Transverse colon (tissue), 4 donors: ENCODE results near the gene MET. TPM values are rescaled to one million over a fixed set of nuclear protein-coding genes. Genes with fewer than 3 reads are reported as not detected.
A peak's percentile ranks its signal among the peaks of the same experiment; 100 is the strongest.

Experiments
- DNase-seq: peaks from one replicate; pipeline ENCODE4 v3.0.0-alpha.2; 2019
- H3K27ac ChIP-seq, 4 donors: fragments of 200-600 bp; sonication (generic); 2 replicates each; pipeline ENCODE4 v1.5.1; 2016 to 2018; ENCODE audit warnings: inconsistent platforms in 4 of 4
- H3K27me3 ChIP-seq: fragments of 200-600 bp; sonication (generic); 2 replicates; pipeline ENCODE4 v1.5.1; 2017; ENCODE audit warnings: inconsistent platforms
- H3K36me3 ChIP-seq, 4 donors: fragments of 200-600 bp; sonication (generic); 2 replicates each; pipeline ENCODE4 v1.5.1; 2017 to 2019; ENCODE audit warnings: inconsistent platforms in 4 of 4
- H3K4me1 ChIP-seq, 4 donors: fragments of 200-600 bp; sonication (generic); 2 replicates each; pipeline ENCODE4 v1.5.1; 2017 to 2020; ENCODE audit warnings: inconsistent platforms in 4 of 4
- H3K4me3 ChIP-seq, 4 donors: fragments of 200-600 bp; sonication (generic); 1 replicate in 1 of 4; 2 replicates in 3 of 4; pipeline versions ENCODE4 v1.5.1 to v1.6.1; 2017 to 2019; ENCODE audit warnings: inconsistent platforms in 4 of 4
- H3K9me3 ChIP-seq, 2 donors: fragments of 200-600 bp; sonication (generic); 2 replicates each; pipeline ENCODE4 v1.5.1; 2017 to 2019; ENCODE audit warnings: inconsistent platforms in 2 of 2
- EP300 ChIP-seq: sonication (generic); formaldehyde crosslinking; IDR thresholded peaks from one replicate; pipeline ENCODE4 v1.6.1; 2017; ENCODE audit warnings: antibody characterized with exemption, low read depth
- POLR2A ChIP-seq: fragments of 450-650 bp; IDR thresholded peaks from one replicate; pipeline ENCODE4 v1.6.1; 2016; ENCODE audit warnings: antibody characterized with exemption, mild to moderate bottlenecking, moderate library complexity
- POLR2AphosphoS5 ChIP-seq, 3 donors: sonication (generic); formaldehyde crosslinking; IDR thresholded peaks; one replicate each; pipeline ENCODE4 v1.6.1; 2016; ENCODE audit warnings: antibody characterized with exemption in 3 of 3
- WGBS, 2 donors: methylation state at CpG; one replicate each; pipeline ENCODE4 v1.1.5; 2018; ENCODE audit warnings: low coverage in 1 of 2; 5-methylcytosine and 5-hydroxymethylcytosine counted together
- in situ Hi-C, 4 donors: fragments of 200-750 bp; cut with MboI; loops; one replicate each; pipeline versions ENCODE4 v1.15.0 to v1.15.1; 2017; ENCODE audit warnings: low sequenced_read_pairs in 3 of 4, low pct_ligation_motif_present in 1 of 4, low pct_unique_long_range_greater_than_20kb in 1 of 4
- intact Hi-C: fragments of 100-400 bp; cut with DNase I; formaldehyde crosslinking; loops from one replicate; pipeline ENCODE4 v1.15.1; 2023; ENCODE audit warnings: low total_unique reads
- total RNA-seq, 4 donors: library from RNA; depleted of rRNA; stranded (reverse); fragments of >200 nt; gene quantifications; one replicate each; pipeline ENCODE4 v1.1.0, GENCODE V29; 2016
- TF ChIP-seq, protein P1 (sequence below), 5 experiments: fragments of 200-600 bp in 3 of 5; fragments of 450-650 bp in 2 of 5; sonication (generic) in 3 of 5; IDR thresholded peaks; 1 replicate in 2 of 5; 2 replicates in 3 of 5; pipeline ENCODE4 v1.5.1; 2016 to 2017; ENCODE audit warnings: antibody characterized with exemption in 5 of 5, inconsistent platforms in 3 of 5, mild to moderate bottlenecking in 2 of 5, moderate library complexity in 1 of 5

The MET gene
- total RNA-seq, 4 donors from 2014 or later: 6.4 to 35.5 (median 20.3) TPM

DNA sequence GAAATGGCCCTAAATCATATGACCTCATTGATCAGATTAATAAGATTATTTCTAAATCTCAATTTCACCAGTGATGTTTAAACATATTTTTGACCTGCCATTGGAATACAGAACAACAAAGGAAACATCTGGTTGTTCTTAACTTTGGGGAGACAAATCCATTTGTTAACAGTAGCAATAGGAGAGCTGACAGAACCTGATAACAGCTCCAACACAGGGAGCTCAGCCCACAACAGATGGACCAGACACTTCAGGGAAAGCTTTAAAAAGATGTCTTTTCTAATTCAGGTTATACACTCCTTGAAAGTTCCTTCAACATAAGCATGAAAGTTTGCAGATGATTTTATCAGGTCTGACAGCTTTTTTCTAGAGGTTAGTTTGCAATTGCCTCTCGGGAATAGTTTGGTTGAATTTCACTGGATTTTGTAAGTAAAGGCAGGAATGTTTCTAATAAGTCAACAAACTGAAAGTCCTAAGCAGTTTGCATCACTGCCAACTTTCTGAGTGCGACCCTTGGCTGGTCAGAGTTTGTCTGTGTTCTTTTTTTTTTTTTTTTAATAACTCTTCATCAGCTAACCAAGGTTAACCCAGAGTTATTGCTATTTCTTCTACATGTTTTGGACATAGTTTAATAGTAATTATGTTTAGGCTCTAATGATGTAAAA, 6.5 kb upstream of the MET start:
- no peak for DNase-seq
- TF ChIP-seq, protein P1, sequence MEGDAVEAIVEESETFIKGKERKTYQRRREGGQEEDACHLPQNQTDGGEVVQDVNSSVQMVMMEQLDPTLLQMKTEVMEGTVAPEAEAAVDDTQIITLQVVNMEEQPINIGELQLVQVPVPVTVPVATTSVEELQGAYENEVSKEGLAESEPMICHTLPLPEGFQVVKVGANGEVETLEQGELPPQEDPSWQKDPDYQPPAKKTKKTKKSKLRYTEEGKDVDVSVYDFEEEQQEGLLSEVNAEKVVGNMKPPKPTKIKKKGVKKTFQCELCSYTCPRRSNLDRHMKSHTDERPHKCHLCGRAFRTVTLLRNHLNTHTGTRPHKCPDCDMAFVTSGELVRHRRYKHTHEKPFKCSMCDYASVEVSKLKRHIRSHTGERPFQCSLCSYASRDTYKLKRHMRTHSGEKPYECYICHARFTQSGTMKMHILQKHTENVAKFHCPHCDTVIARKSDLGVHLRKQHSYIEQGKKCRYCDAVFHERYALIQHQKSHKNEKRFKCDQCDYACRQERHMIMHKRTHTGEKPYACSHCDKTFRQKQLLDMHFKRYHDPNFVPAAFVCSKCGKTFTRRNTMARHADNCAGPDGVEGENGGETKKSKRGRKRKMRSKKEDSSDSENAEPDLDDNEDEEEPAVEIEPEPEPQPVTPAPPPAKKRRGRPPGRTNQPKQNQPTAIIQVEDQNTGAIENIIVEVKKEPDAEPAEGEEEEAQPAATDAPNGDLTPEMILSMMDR (IDR thresholded peaks at IDR 0.05): no peak
- TF ChIP-seq POLR2AphosphoS5 (IDR thresholded peaks at IDR 0.05) (no peak), EP300 (no peak), POLR2A (no peak)
- peaks cover 0 to under 1% (median 0%) of the 10 kb centered on the region in 4 donors for H3K4me1 ChIP-seq
- H3K27me3 ChIP-seq: no peaks in the 10 kb centered on the region
- no peak overlapping the region for H3K27ac ChIP-seq
- no peaks in the 10 kb centered on the region for H3K36me3 ChIP-seq
- intact Hi-C loops (no loop called here), in situ Hi-C loops (loop anchor here in 1 of 4 donors (10.0 kb wide), 1 partner anchor 149 kb away; no protein-coding TSS in a partner anchor)
- WGBS, 2 donors: 31 to 48% methylated on average over 2 of the region's 2 CpGs
- H3K9me3 ChIP-seq: no peaks in the 10 kb centered on the region
- no peak overlapping the region for H3K4me3 ChIP-seq

DNA sequence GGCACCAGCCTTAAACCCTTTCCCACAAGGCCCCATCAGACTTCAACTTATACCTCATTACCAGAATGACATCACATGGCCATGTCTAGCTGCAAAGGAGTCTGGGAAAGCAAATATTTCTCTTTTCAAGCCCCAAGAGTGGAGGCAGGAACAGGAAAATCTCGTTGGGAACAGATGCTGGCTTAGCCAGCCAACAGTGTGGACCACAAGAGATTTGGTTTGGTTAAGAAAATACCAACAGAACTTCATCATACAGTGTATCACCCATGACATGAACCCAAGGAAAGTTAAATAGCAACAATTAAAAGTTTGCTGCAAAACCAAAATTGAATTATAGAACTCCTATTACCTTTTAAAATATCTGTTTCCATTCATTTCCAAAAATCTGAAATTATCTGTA, 2.2 kb upstream of the MET start:
- TF ChIP-seq POLR2A (no peak), EP300 (no peak), POLR2AphosphoS5 (IDR thresholded peaks at IDR 0.05) (no peak)
- TF ChIP-seq, protein P1 (IDR thresholded peaks at IDR 0.05): no peak
- no peak overlapping the region for H3K4me3 ChIP-seq
- H3K9me3 ChIP-seq: no peaks in the 10 kb centered on the region
- peaks cover 0 to 15% (median 8%) of the 10 kb centered on the region in 4 donors for H3K4me1 ChIP-seq
- WGBS, 2 donors: 56 to 60% methylated on average over 1 of the region's 1 CpG
- H3K27ac ChIP-seq: no peak overlapping the region
- peaks cover 2% of the 10 kb centered on the region for H3K27me3 ChIP-seq
- no peaks in the 10 kb centered on the region for H3K36me3 ChIP-seq
- intact Hi-C loops: no loop called here
- no peak for DNase-seq
- in situ Hi-C loops: loop anchor here in 2 of 4 donors (10.0 kb wide), 2 partner anchors 135 to 145 kb away; no protein-coding TSS in a partner anchor

DNA sequence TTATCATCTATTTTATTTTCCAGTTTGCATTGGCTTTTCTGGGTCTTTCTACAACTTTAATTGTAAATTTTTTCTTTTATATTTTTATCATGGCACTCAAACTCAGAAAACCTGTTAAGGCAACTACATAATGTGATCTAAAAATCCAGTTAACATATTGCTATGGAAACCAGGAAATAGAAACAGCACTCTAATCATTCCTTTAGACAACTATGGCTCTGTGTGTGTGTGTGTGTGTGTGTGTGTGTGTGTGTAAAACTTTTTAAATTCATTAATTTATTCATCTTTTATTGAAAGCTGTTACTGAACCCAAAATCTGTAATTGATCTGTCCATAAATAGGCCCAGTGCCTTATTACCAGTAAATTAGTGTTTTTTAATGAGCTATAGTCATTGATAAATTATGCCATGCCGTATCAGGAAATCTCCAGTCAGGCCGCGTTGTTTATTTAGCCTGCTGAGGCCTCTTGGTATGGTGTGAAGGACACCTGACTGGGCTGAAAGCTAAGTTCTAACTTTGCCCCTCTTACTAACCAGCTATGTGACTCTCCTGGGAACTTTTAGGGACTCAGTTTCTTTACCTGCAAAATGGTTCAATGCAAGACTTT, 1.5 kb upstream of the MET start:
- intact Hi-C loops (no loop called here), in situ Hi-C loops (loop anchor here in 1 of 4 donors (10.0 kb wide), 1 partner anchor 134 kb away; no protein-coding TSS in a partner anchor)
- no peak overlapping the region for H3K27ac ChIP-seq
- peaks cover 0 to 15% (median 8%) of the 10 kb centered on the region in 4 donors for H3K4me1 ChIP-seq
- no peaks in the 10 kb centered on the region for H3K36me3 ChIP-seq
- TF ChIP-seq POLR2AphosphoS5 (IDR thresholded peaks at IDR 0.05) (no peak), EP300 (no peak), POLR2A (no peak)
- TF ChIP-seq, protein P1 (IDR thresholded peaks at IDR 0.05): no peak
- H3K9me3 ChIP-seq: no peaks in the 10 kb centered on the region
- H3K4me3 ChIP-seq: no peak overlapping the region
- WGBS, 2 donors: 48 to 78% methylated on average over 3 of the region's 3 CpGs
- peaks cover 2% of the 10 kb centered on the region for H3K27me3 ChIP-seq
- no peak for DNase-seq

DNA sequence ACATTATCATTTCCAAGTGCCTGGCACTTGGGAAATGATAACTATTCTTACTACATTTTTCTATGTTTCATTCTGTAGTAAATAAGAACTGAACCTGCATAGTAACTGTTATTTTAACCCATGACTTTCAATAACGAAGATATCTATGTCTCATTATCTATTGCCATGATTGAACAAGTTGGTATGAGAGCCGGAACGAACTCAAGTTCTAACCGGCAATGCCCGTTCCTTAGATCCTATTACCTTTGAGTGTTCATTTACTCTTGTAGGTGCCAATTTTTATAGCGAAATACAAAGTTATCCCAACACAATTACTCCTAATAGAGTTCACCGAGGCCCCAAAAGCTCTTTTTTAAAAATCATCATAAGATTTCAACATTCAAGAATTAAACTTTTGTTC, 885 bp upstream of the MET start:
- Histone ChIP-seq H3K27ac (peak overlapping the region in 3 of 4 donors; percentile 79 to 92 (median 82)), H3K27me3 (peaks cover 2% of the 10 kb centered on the region), H3K4me3 (peak overlapping the region in 3 of 4 donors; percentile 54 to 75 (median 70)), H3K9me3 (no peaks in the 10 kb centered on the region), H3K36me3 (no peaks in the 10 kb centered on the region), H3K4me1 (peaks cover 0 to 15% (median 8%) of the 10 kb centered on the region in 4 donors)
- no peak for DNase-seq
- TF ChIP-seq POLR2A (no peak), EP300 (no peak), POLR2AphosphoS5 (IDR thresholded peaks at IDR 0.05) (no peak)
- TF ChIP-seq, protein P1 (IDR thresholded peaks at IDR 0.05): no peak
- intact Hi-C loops (no loop called here), in situ Hi-C loops (loop anchor here in 1 of 4 donors (10.0 kb wide), 1 partner anchor 134 kb away; no protein-coding TSS in a partner anchor)
- WGBS, 2 donors: 51 to 68% methylated on average over 7 of the region's 7 CpGs
